ENCODE results near the gene DCLK2. TPM values are rescaled to one million over a fixed set of nuclear protein-coding genes. Genes with fewer than 3 reads are reported as not detected.

DCLK2 gene
- total RNA-seq, 2 experiments from 2014 or later = not detected

DNA sequence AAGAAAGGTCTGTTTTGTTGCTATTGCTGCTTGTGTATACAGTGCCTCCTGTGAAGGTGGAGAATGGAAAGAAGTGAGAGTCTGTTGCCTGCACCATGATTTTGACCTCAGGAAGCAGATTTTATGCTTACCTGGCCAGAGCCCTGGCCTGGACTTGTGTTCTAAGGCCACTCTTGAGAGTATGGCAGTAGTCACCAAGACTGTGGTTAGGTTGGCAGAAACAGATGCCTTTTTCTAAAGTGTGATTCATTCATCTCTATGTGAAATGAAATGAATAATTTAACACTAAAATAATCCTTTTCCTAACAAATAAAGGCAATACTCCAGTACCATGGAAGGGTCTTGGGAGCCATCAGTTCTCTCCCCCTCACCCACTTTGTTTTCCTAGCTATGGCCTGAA is 161.8 kb downstream of the DCLK2 start:
- intact Hi-C loops (cut with DNase I, micrococcal nuclease) = no loop called here
- H3K27ac Mint-ChIP-seq = no peak overlapping the region

GRCh38 chr4:150242820-150243458 is 164.7 kb downstream of the DCLK2 start:
- ChIA-PET POLR2A (no interaction called here), CTCF (interaction anchor here (1.3 to 1.7 kb wide), 2 partner anchors 12 to 21 kb away, joined by 4 to 5 read pairs; no protein-coding TSS in a partner anchor)
- Histone ChIP-seq H3K4me3 (ENCODE audit: low read length) (no peak overlapping the region), H3K4me1 (ENCODE audit: insufficient read depth, low read length) (no peaks in the 10 kb centered on the region), H3K27ac (ENCODE audit: low read depth in 1 of 2, low read length in 2 of 2) (no peak overlapping the region), H3K27me3 (ENCODE audit: control insufficient read depth in 1 of 2, insufficient read depth in 2 of 2, low read length in 2 of 2) (peaks cover 0 to 3% of the 10 kb centered on the region in 2 experiments), H3K36me3 (ENCODE audit: insufficient read depth, low read length) (no peaks in the 10 kb centered on the region), H3K9me3 (ENCODE audit: control insufficient read depth in 1 of 2, insufficient read depth in 1 of 2, low read length in 2 of 2) (no peaks in the 10 kb centered on the region)
- Mint-ChIP-seq H3K9me3 (no peaks in the 10 kb centered on the region), H3K27ac (no peak overlapping the region), H3K4me3 (no peak overlapping the region), H3K27me3 (peaks cover 4% of the 10 kb centered on the region), H3K4me1 (ENCODE audit: low read depth) (no peaks in the 10 kb centered on the region), H3K36me3 (ENCODE audit: low read depth) (no peaks in the 10 kb centered on the region)
- peak in 1 of 14 experiments; percentile 26 for DNase-seq
- ATAC-seq (ENCODE audit: poor library complexity) = no peak
- TF ChIP-seq CTCF (IDR thresholded peaks at IDR 0.05) = peak; percentile 55
- intact Hi-C loops (cut with DNase I, micrococcal nuclease) = no loop called here

More for the DNA sequence above, 161.8 kb downstream of the DCLK2 start:
- no peaks in the 10 kb centered on the region for H3K4me1 ChIP-seq (ENCODE audit: insufficient read depth, low read length)
- no peaks in the 10 kb centered on the region for H3K9me3 ChIP-seq (ENCODE audit: control insufficient read depth in 1 of 2, insufficient read depth in 1 of 2, low read length in 2 of 2)
- H3K4me3 Mint-ChIP-seq = no peak overlapping the region
- CTCF ChIA-PET = no interaction called here
- no peaks in the 10 kb centered on the region for H3K9me3 Mint-ChIP-seq
- POLR2A ChIA-PET = no interaction called here
- no peaks in the 10 kb centered on the region for H3K36me3 ChIP-seq (ENCODE audit: insufficient read depth, low read length)
- DNase-seq (no peak), ATAC-seq (ENCODE audit: poor library complexity) (no peak)
- TF ChIP-seq CTCF (IDR thresholded peaks at IDR 0.05) = no peak
- no peak overlapping the region for H3K27ac ChIP-seq (ENCODE audit: low read depth in 1 of 2, low read length in 2 of 2)
- H3K27me3 ChIP-seq (ENCODE audit: control insufficient read depth in 1 of 2, insufficient read depth in 2 of 2, low read length in 2 of 2) = peaks cover 0 to 3% of the 10 kb centered on the region in 2 experiments
- H3K4me3 ChIP-seq (ENCODE audit: low read length) = no peak overlapping the region
- no peaks in the 10 kb centered on the region for H3K27me3 Mint-ChIP-seq
- no peaks in the 10 kb centered on the region for H3K4me1 Mint-ChIP-seq (ENCODE audit: low read depth)
- no peaks in the 10 kb centered on the region for H3K36me3 Mint-ChIP-seq (ENCODE audit: low read depth)

DNA sequence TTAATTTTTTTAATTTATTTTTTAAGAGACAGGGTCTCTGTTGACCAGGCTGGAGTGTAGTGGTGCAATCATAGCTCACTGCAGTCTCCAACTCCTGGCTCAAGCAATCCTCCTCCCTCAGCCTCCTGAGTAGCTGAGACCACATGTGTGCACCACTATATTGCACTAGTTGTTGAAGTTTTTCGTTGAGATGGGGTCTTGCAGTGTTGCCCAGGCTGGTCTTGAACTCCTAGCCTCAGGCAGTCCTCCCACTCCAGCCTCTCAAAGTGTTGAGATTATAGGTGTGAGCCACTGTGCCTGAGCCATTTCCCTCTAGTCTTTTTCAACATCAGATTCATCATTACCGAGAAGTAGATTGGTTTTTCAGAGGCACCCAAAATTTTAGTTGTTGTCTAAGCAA is 165.7 kb downstream of the DCLK2 start:
- CTCF ChIA-PET = no interaction called here
- POLR2A ChIA-PET = no interaction called here
- no peaks in the 10 kb centered on the region for H3K4me1 ChIP-seq (ENCODE audit: insufficient read depth, low read length)
- Mint-ChIP-seq H3K27ac (no peak overlapping the region), H3K9me3 (no peaks in the 10 kb centered on the region), H3K27me3 (peaks cover 4% of the 10 kb centered on the region), H3K4me3 (no peak overlapping the region), H3K36me3 (ENCODE audit: low read depth) (no peaks in the 10 kb centered on the region), H3K4me1 (ENCODE audit: low read depth) (no peaks in the 10 kb centered on the region)
- H3K36me3 ChIP-seq (ENCODE audit: insufficient read depth, low read length) = no peaks in the 10 kb centered on the region
- H3K9me3 ChIP-seq (ENCODE audit: control insufficient read depth in 1 of 2, insufficient read depth in 1 of 2, low read length in 2 of 2) = no peaks in the 10 kb centered on the region
- H3K27ac ChIP-seq (ENCODE audit: low read depth in 1 of 2, low read length in 2 of 2) = no peak overlapping the region
- ATAC-seq (ENCODE audit: poor library complexity) (no peak), DNase-seq (no peak)
- H3K4me3 ChIP-seq (ENCODE audit: low read length) = no peak overlapping the region
- intact Hi-C loops (cut with DNase I, micrococcal nuclease) = no loop called here
- peaks cover 0 to 1% of the 10 kb centered on the region in 2 experiments for H3K27me3 ChIP-seq (ENCODE audit: control insufficient read depth in 1 of 2, insufficient read depth in 2 of 2, low read length in 2 of 2)
- TF ChIP-seq CTCF (IDR thresholded peaks at IDR 0.05) = no peak

All from CD4-positive, alpha-beta T cell (primary cell).